Kidney (tissue), 14 donors: ENCODE measurements around the gene QSOX1. TPM values are rescaled to one million over a fixed set of nuclear protein-coding genes. Genes with fewer than 3 reads are reported as not detected.

ENCODE experiments used
- DNase-seq, 5 donors: peaks; one replicate each; pipeline ENCODE4 v3.0.0-alpha.2; 2013 to 2020
- FAIRE-seq: peaks from 2 replicates; lab custom pipeline; 2012; peaks lifted over from hg19 to GRCh38; lab: Jason Lieb, UNC
- H3K27ac ChIP-seq, 2 donors: one replicate each; pipeline ENCODE4 v1.7.0; 2013; ENCODE audit warnings: low read depth in 2 of 2, low read length in 2 of 2, inconsistent platforms in 1 of 2
- H3K27me3 ChIP-seq: one replicate; pipeline ENCODE4 v1.7.1; 2013; ENCODE audit warnings: low read length, inconsistent platforms; ENCODE audit not compliant: control insufficient read depth, insufficient read depth
- H3K36me3 ChIP-seq, 3 donors: one replicate each; pipeline versions ENCODE4 v1.7.0 to v1.7.1; 2013; ENCODE audit warnings: low read length in 3 of 3, control low read depth in 1 of 3, inconsistent platforms in 1 of 3; ENCODE audit not compliant: insufficient read depth in 3 of 3, control insufficient read depth in 2 of 3
- H3K4me1 ChIP-seq, 3 donors: one replicate each; pipeline versions ENCODE4 v1.7.0 to v1.7.1; 2013; ENCODE audit warnings: low read length in 3 of 3, inconsistent platforms in 1 of 3, low read depth in 1 of 3; ENCODE audit not compliant: control insufficient read depth in 2 of 3, insufficient read depth in 2 of 3
- H3K4me3 ChIP-seq, 3 donors: one replicate each; pipeline versions ENCODE4 v1.7.0 to v1.8.1; 2013; ENCODE audit warnings: low read length in 3 of 3, control low read depth in 1 of 3, inconsistent platforms in 1 of 3
- H3K9ac ChIP-seq, 3 donors: one replicate each; pipeline versions ENCODE4 v1.7.0 to v1.7.1; 2013; ENCODE audit warnings: low read length in 3 of 3, control low read depth in 1 of 3, inconsistent platforms in 1 of 3
- H3K9me3 ChIP-seq, 3 donors: one replicate each; pipeline versions ENCODE4 v1.7.0 to v1.7.1; 2013; ENCODE audit warnings: low read length in 3 of 3, control low read depth in 1 of 3, inconsistent platforms in 1 of 3; ENCODE audit not compliant: control insufficient read depth in 2 of 3, insufficient read depth in 1 of 3
- intact Hi-C: fragments of 100-400 bp; cut with DNase I; formaldehyde crosslinking; loops from one replicate; pipeline ENCODE4 v1.11.1; 2022
- polyA plus RNA-seq: library from polyadenylated mRNA; stranded (reverse); fragments of 350-450 nt; fragmentation: Illumina TruSeq; extraction: RNeasy Lipid Tissue Mini Kit (QIAGEN cat#74804); gene quantifications from one replicate; pipeline ENCODE4 v1.2.3, GENCODE V29; 2014; ENCODE audit warnings: low read depth, low replicate concordance; ENCODE audit not compliant: insufficient read depth
- total RNA-seq: library from RNA; stranded (reverse); fragmentation: NEBNext Ultra II Directional; extraction: Animal tissue kit (Norgen Biotek cat#: 25700); gene quantifications from one replicate; pipeline ENCODE4 v1.2.1, GENCODE V29; 2021
- TF ChIP-seq, protein P1 (sequence below): IDR thresholded peaks from 3 replicates; pipeline ENCODE4 v1.5.1; 2012; ENCODE audit warnings: mild to moderate bottlenecking, moderate library complexity, borderline replicate concordance; ENCODE audit not compliant: insufficient read depth; ENCODE audit errors: extremely low read depth
- donor health status: control.
- donor health status: control.
- donor health status: control.
- donor health status: control.
- donor health status: control.
- donor health status: DM: yes; HTN: yes; CAD: no.
- donor health status: Normal renal cell carcinoma (clear cell type).

The QSOX1 gene
- total and polyA plus RNA-seq, 2 donors from 2014 or later = 94.5 to 111 TPM

DNA sequence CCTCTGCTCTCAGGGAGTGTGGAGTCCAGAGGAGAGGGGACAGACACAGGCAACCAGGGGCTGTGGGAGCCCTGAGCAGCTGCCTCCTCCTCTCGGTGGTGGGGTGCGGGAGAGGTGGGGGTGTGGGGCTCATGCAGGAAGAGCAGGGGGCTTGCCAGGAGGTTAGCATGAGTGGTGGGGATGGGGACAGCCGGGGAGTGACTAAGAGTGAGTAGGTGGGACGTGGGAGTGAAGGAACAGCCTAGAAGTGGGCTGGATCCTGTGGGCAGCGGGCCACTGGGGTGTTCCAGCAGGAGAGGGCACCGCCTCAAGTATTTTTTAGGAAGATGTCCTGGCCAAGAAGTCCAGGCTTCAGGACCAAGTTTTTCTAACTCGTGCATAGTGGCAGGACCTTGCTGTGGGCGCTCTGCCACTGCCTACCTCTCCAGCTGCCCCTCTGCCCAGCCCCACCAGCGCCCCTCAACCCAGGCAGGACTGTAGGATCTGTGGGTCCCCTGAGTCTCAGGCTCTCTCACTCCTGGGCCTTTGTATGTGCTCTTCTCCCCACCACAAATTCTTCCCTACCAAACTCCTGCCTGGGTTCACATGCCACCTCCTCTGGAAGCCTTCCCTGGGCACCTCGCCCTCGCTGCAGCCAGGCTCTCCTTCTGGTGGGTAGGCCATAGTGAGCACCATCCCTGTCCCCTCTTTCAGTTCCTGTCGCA, 56.6 kb downstream of the QSOX1 start:
- TF ChIP-seq, protein P1, sequence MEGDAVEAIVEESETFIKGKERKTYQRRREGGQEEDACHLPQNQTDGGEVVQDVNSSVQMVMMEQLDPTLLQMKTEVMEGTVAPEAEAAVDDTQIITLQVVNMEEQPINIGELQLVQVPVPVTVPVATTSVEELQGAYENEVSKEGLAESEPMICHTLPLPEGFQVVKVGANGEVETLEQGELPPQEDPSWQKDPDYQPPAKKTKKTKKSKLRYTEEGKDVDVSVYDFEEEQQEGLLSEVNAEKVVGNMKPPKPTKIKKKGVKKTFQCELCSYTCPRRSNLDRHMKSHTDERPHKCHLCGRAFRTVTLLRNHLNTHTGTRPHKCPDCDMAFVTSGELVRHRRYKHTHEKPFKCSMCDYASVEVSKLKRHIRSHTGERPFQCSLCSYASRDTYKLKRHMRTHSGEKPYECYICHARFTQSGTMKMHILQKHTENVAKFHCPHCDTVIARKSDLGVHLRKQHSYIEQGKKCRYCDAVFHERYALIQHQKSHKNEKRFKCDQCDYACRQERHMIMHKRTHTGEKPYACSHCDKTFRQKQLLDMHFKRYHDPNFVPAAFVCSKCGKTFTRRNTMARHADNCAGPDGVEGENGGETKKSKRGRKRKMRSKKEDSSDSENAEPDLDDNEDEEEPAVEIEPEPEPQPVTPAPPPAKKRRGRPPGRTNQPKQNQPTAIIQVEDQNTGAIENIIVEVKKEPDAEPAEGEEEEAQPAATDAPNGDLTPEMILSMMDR = no peak
- no peaks in the 10 kb centered on the region for H3K27me3 ChIP-seq
- H3K9ac ChIP-seq = no peak overlapping the region
- DNase-seq = peak in 1 of 5 donors; percentile 34
- intact Hi-C loops = no loop called here
- no peaks in the 10 kb centered on the region for H3K9me3 ChIP-seq
- H3K36me3 ChIP-seq = no peaks in the 10 kb centered on the region
- no peak overlapping the region for H3K27ac ChIP-seq
- no peak overlapping the region for H3K4me3 ChIP-seq
- H3K4me1 ChIP-seq = no peaks in the 10 kb centered on the region
- no peak for FAIRE-seq

DNA sequence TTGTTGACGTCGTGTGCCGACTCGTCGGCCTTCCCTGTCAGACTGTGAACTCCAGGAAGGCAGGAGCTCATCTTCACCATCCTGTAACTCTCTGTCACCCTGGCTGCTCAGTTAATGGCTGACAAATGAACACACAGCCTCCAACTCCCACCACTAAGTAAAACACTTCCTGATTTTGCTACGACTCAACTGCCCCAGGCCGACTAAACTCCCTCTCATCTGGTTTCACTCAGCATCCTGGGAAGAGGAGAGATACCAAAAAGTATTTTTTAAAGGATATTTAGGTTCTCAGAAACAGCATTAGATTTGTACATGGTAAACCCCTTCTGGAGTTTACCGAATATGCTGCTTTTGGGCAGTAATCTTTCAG, 57.2 kb downstream of the QSOX1 start:
- H3K9ac ChIP-seq = no peak overlapping the region
- intact Hi-C loops = no loop called here
- H3K27me3 ChIP-seq = no peaks in the 10 kb centered on the region
- TF ChIP-seq, protein P1 = no peak
- no peaks in the 10 kb centered on the region for H3K9me3 ChIP-seq
- no peak overlapping the region for H3K27ac ChIP-seq
- no peak overlapping the region for H3K4me3 ChIP-seq
- no peaks in the 10 kb centered on the region for H3K36me3 ChIP-seq
- DNase-seq (no peak), FAIRE-seq (no peak)
- no peaks in the 10 kb centered on the region for H3K4me1 ChIP-seq

DNA sequence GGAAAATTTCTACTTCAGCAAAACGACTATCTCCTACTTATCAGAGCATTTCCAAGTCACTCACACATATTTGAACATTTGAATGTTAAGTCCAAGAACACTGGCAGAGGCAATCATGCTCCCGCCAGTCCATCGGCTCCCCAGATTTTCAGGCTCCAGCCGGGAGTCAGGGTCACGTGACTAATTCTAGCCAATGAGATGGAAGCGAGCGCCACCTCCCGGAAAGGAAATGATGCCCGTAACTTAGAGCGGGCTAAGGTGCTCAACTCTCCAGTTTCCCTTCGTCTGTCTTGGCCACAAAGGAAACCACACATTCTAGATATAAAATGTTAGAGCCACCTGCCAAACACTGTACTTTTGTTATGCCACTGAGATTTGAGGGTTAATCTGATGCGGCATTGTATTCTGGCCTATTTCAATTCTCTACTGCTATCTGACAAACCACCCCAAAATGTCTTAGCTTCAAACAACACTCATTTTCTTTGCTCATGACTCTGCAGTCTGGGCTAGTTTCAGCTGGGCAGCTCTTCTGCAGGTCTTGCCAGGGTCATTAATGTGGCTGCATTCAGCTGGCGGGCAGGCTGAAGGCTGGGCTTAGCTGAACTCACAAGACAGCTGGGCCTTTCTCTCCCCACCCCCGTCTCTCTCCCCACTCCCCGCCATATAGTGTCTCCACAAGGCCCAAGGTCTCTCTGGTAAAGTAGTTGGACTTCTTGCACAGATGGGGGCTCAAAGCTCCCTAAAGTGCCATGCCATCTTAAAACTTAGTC, 58.9 kb downstream of the QSOX1 start:
- Histone ChIP-seq H3K36me3 (no peaks in the 10 kb centered on the region), H3K27me3 (no peaks in the 10 kb centered on the region), H3K27ac (no peak overlapping the region), H3K4me3 (no peak overlapping the region), H3K9me3 (no peaks in the 10 kb centered on the region), H3K4me1 (no peaks in the 10 kb centered on the region), H3K9ac (no peak overlapping the region)
- FAIRE-seq = no peak
- TF ChIP-seq, protein P1 = no peak
- DNase-seq = no peak
- intact Hi-C loops = no loop called here
